ENCODE data around the gene RORC. TPM values are rescaled to one million over a fixed set of nuclear protein-coding genes. Genes with fewer than 3 reads are reported as not detected.

The RORC gene
- total RNA-seq, 1 donor from 2014 or later, result not detected

DNA sequence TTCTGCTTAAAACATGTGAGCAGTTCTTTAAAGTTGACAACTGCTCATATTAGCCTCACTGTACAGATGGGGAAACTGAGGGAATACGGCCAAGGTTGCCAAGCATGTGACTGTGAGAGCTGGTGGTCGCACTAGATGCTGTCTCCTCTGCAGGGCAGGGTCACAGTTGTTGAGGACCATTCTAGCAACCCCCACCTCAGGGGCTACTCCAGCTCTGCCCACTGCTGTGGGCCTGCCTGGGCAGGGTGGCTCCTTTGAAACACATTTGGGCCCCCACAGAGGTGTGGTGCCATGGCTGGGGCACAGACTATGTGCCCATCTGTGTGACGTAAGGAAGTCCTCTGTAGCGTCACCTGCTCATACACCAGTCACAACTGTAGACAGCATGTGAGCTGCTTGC, 21.1 kb upstream of the RORC start:
- no peak overlapping the region for H3K27ac Mint-ChIP-seq
- H3K4me1 Mint-ChIP-seq, result peaks cover 15% of the 10 kb centered on the region
- H3K27me3 Mint-ChIP-seq (ENCODE audit: low read depth), result peaks cover 6% of the 10 kb centered on the region
- no peaks in the 10 kb centered on the region for H3K9me3 Mint-ChIP-seq
- TF ChIP-seq, protein P1, sequence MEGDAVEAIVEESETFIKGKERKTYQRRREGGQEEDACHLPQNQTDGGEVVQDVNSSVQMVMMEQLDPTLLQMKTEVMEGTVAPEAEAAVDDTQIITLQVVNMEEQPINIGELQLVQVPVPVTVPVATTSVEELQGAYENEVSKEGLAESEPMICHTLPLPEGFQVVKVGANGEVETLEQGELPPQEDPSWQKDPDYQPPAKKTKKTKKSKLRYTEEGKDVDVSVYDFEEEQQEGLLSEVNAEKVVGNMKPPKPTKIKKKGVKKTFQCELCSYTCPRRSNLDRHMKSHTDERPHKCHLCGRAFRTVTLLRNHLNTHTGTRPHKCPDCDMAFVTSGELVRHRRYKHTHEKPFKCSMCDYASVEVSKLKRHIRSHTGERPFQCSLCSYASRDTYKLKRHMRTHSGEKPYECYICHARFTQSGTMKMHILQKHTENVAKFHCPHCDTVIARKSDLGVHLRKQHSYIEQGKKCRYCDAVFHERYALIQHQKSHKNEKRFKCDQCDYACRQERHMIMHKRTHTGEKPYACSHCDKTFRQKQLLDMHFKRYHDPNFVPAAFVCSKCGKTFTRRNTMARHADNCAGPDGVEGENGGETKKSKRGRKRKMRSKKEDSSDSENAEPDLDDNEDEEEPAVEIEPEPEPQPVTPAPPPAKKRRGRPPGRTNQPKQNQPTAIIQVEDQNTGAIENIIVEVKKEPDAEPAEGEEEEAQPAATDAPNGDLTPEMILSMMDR (IDR thresholded peaks at IDR 0.05; ENCODE audit: unreplicated experiment), result no peak
- H3K4me3 Mint-ChIP-seq, result no peak overlapping the region
- DNase-seq (ENCODE audit: low spot score in 2 of 2, unreplicated experiment in 2 of 2), result no peak
- no peaks in the 10 kb centered on the region for H3K36me3 Mint-ChIP-seq

DNA sequence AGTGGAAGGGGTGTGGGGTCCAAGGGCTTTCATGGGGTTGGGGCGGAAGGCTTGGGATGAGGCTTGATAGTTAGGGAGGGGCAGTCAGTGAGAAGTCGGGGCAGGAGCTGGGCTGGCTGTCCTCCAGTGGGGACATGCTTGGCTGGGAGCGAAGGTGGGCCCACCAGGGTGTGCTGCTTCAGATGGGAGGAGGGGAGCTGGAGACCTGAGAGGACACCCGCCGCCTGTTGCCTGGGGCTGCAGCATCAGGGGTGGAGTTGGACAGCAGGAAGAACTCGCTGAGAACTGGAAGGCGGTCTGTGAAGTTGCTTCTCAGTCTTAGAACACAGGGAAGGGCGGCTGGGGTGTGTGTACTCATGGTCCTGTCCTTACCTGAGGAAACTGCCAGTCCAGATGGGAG, 20.3 kb upstream of the RORC start:
- Mint-ChIP-seq H3K27me3 (ENCODE audit: low read depth) (peaks cover 6% of the 10 kb centered on the region), H3K4me1 (peaks cover 15% of the 10 kb centered on the region), H3K36me3 (no peaks in the 10 kb centered on the region), H3K9me3 (no peaks in the 10 kb centered on the region), H3K27ac (no peak overlapping the region), H3K4me3 (no peak overlapping the region)
- DNase-seq (ENCODE audit: low spot score in 2 of 2, unreplicated experiment in 2 of 2), result no peak
- TF ChIP-seq, protein P1 (IDR thresholded peaks at IDR 0.05; ENCODE audit: unreplicated experiment), result no peak

DNA sequence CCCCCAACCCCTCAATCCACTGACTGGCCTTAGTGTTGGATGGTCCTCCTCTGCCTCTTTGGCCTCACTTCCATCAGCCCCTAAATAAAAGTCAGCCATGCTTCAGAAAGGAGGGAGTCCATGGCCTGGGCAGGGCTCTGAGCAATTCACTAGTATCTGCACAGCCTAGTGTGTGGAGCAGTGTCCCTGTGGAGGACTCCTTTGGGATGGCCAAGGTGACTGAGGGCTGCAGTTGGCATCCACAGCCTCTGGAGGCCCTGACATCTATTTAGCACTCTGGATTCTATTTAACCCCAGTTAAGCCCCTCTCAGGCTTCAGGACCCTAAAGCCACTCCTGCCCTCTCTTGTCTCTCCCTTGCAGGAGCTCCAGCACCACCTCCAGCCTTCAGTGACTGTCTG, 18.3 kb upstream of the RORC start:
- Mint-ChIP-seq H3K27ac (no peak overlapping the region), H3K4me3 (no peak overlapping the region), H3K27me3 (ENCODE audit: low read depth) (peaks cover 6% of the 10 kb centered on the region), H3K36me3 (no peaks in the 10 kb centered on the region), H3K4me1 (peaks cover 9% of the 10 kb centered on the region), H3K9me3 (no peaks in the 10 kb centered on the region)
- DNase-seq (ENCODE audit: low spot score in 2 of 2, unreplicated experiment in 2 of 2), result no peak
- TF ChIP-seq, protein P1 (IDR thresholded peaks at IDR 0.05; ENCODE audit: unreplicated experiment), result no peak

DNA sequence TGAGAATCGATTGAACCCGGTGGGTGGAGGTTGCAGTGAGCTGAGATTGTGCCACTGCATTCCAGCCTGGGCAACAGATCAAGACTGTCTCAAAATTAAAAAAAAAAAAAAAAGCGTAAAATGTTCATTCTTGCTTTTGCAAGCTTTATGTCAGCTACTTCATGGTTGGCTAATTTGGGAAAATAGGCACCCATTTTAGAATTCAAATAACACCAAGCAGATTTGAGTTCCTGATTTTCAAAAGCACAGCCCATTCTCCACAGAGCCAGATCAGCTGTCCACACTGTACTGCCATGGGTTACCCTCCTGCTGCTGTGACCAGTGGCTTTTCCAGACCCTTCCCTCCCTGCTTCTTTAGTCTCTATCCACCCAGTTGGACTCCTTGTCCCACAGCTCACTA, 17.5 kb upstream of the RORC start:
- Mint-ChIP-seq H3K27me3 (ENCODE audit: low read depth) (peaks cover 9% of the 10 kb centered on the region), H3K4me1 (peaks cover 9% of the 10 kb centered on the region), H3K27ac (no peak overlapping the region), H3K4me3 (no peak overlapping the region), H3K9me3 (no peaks in the 10 kb centered on the region), H3K36me3 (no peaks in the 10 kb centered on the region)
- no peak for DNase-seq (ENCODE audit: low spot score in 2 of 2, unreplicated experiment in 2 of 2)
- TF ChIP-seq, protein P1 (IDR thresholded peaks at IDR 0.05; ENCODE audit: unreplicated experiment), result no peak

DNA sequence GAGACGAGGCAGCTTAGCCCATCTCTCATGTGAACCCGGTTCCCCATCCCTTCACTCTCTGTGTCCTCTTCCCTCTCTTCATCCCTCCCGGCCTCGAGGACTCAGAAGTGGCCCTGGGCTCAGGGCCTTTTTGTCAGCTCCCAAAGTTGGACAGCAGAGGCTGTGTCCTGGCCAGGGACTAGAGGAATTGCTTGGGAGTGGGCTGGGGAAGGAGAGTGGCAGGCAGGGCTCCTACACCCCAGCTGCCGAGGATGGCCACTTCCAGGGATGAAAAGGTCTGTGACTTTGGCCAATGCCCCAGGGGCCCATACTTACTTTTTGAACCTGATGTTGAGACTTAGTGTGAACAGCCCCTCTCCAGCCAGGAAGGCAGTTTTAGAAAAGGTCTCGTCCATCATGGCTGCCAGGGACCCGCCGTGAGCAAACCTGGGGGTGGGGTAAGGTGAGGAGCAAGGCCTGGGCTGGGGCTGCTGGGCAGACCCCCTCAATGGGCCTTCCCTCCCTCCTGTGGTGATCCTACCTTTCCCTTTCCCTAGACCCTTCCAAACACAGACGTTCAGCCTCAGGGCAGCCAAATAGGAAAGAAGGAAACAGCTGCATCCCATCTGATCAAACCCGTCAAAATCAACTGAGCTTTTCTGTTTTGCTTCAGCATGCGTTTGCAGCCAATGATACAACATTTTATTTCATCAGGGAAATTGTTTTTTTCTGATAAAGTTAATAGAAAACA, 16.4 kb upstream of the RORC start:
- no peaks in the 10 kb centered on the region for H3K36me3 Mint-ChIP-seq
- DNase-seq (ENCODE audit: low spot score in 2 of 2, unreplicated experiment in 2 of 2), result no peak
- H3K4me1 Mint-ChIP-seq, result peaks cover 7% of the 10 kb centered on the region
- H3K27me3 Mint-ChIP-seq (ENCODE audit: low read depth), result peaks cover 9% of the 10 kb centered on the region
- TF ChIP-seq, protein P1 (IDR thresholded peaks at IDR 0.05; ENCODE audit: unreplicated experiment), result no peak
- H3K27ac Mint-ChIP-seq, result no peak overlapping the region
- H3K4me3 Mint-ChIP-seq, result no peak overlapping the region
- H3K9me3 Mint-ChIP-seq, result no peaks in the 10 kb centered on the region
